HFFc6 (cell line): Measurements from ENCODE around the gene XRRA1. TPM values are rescaled to one million over a fixed set of nuclear protein-coding genes. Genes with fewer than 3 reads are reported as not detected.

Source experiments
- DNase-seq: peaks from one replicate; pipeline ENCODE4 v3.0.0-alpha.2; 2018
- H3K27ac Mint-ChIP-seq: 2 replicates; pipeline ENCODE4 v1.8.0; 2020; ENCODE audit warnings: mild to moderate bottlenecking, mixed read lengths
- H3K27me3 Mint-ChIP-seq: 2 replicates; pipeline ENCODE4 v1.8.0; 2021; ENCODE audit warnings: mild to moderate bottlenecking, moderate library complexity, mixed read lengths; ENCODE audit not compliant: insufficient read depth
- H3K36me3 Mint-ChIP-seq: 2 replicates; pipeline ENCODE4 v1.8.0; 2021; ENCODE audit warnings: low read depth, mixed read lengths
- H3K4me1 Mint-ChIP-seq: 2 replicates; pipeline ENCODE4 v1.8.0; 2020; ENCODE audit warnings: low read depth, mixed read lengths
- H3K4me3 Mint-ChIP-seq: 2 replicates; pipeline ENCODE4 v1.8.0; 2020; ENCODE audit warnings: mild to moderate bottlenecking, moderate library complexity, mixed read lengths
- H3K9me3 Mint-ChIP-seq: 2 replicates; pipeline ENCODE4 v1.8.0; 2020; ENCODE audit warnings: mild to moderate bottlenecking, mixed read lengths
- CTCF ChIP-seq: fragments of 200-600 bp; sonication (generic); IDR thresholded peaks from 2 replicates; pipeline ENCODE4 v1.5.0; 2021; ENCODE audit warnings: antibody characterized with exemption, mild to moderate bottlenecking
- total RNA-seq, 6 experiments: library from RNA; stranded (reverse); fragmentation: NEBNext Ultra II Directional; extraction: Animal tissue kit (Norgen Biotek cat#: 25700); gene quantifications; 2 replicates in 1 of 6; 3 replicates in 5 of 6; pipeline ENCODE4 v1.2.3, GENCODE V29; 2021

Gene XRRA1
- total RNA-seq, 6 experiments from 2014 or later, result 5.4 to 7.0 (median 6.0) TPM

GRCh38 chr11:74819400-74819799 is 129.5 kb downstream of the XRRA1 start:
- DNase-seq, result peak; percentile 22
- H3K27ac Mint-ChIP-seq, result peak overlapping the region; percentile 87

GRCh38 chr11:74818283-74818946 is 130.5 kb downstream of the XRRA1 start:
- no peak for DNase-seq
- H3K27me3 Mint-ChIP-seq, result peaks cover 2% of the 10 kb centered on the region; the same call in 1 of the 2 replicates
- TF ChIP-seq CTCF, result no peak
- peaks cover 2% of the 10 kb centered on the region for H3K9me3 Mint-ChIP-seq
- no peak overlapping the region for H3K4me3 Mint-ChIP-seq
- H3K27ac Mint-ChIP-seq, result peak overlapping the region; percentile 47
- H3K36me3 Mint-ChIP-seq, result peaks cover 43% of the 10 kb centered on the region
- peaks cover 62% of the 10 kb centered on the region for H3K4me1 Mint-ChIP-seq

More at GRCh38 chr11:74819400-74819799, 129.5 kb downstream of the XRRA1 start:
- Mint-ChIP-seq H3K27me3 (peaks cover 2% of the 10 kb centered on the region; the same call in 1 of the 2 replicates), H3K4me1 (peaks cover 65% of the 10 kb centered on the region), H3K4me3 (peak overlapping the region; percentile 9; the same call in 1 of the 2 replicates), H3K9me3 (peaks cover 12% of the 10 kb centered on the region), H3K36me3 (peaks cover 53% of the 10 kb centered on the region)
- no peak for TF ChIP-seq CTCF

- Mint-ChIP-seq H3K9me3 (no peaks in the 10 kb centered on the region), H3K27me3 (peaks cover 4% of the 10 kb centered on the region; the same call in 1 of the 2 replicates), H3K27ac (no peak overlapping the region), H3K4me1 (peaks cover 45% of the 10 kb centered on the region), H3K4me3 (no peak overlapping the region), H3K36me3 (peaks cover 44% of the 10 kb centered on the region)
- no peak for DNase-seq
- TF ChIP-seq CTCF, result no peak
Measured at GRCh38 chr11:74816664-74817063, 132.2 kb downstream of the XRRA1 start.

- Mint-ChIP-seq H3K27me3 (peaks cover 4% of the 10 kb centered on the region), H3K36me3 (peaks cover 45% of the 10 kb centered on the region), H3K4me1 (peaks cover 38% of the 10 kb centered on the region), H3K27ac (no peak overlapping the region), H3K9me3 (no peaks in the 10 kb centered on the region), H3K4me3 (no peak overlapping the region)
- no peak for TF ChIP-seq CTCF
- DNase-seq, result no peak
Measured at GRCh38 chr11:74815966-74816365, 132.9 kb downstream of the XRRA1 start.

GRCh38 chr11:74809801-74810200 is 139.1 kb downstream of the XRRA1 start:
- no peak for DNase-seq
- H3K4me3 Mint-ChIP-seq, result no peak overlapping the region
- H3K27me3 Mint-ChIP-seq, result peaks cover 1% of the 10 kb centered on the region; the same call in 1 of the 2 replicates
- H3K36me3 Mint-ChIP-seq, result peaks cover 17% of the 10 kb centered on the region
- no peak for TF ChIP-seq CTCF
- no peaks in the 10 kb centered on the region for H3K9me3 Mint-ChIP-seq
- no peaks in the 10 kb centered on the region for H3K4me1 Mint-ChIP-seq
- H3K27ac Mint-ChIP-seq, result no peak overlapping the region
